Endothelial cell (in vitro differentiated cells): ENCODE data around the gene CACNB2. TPM values are rescaled to one million over a fixed set of nuclear protein-coding genes. Genes with fewer than 3 reads are reported as not detected.

Source experiments
- DNase-seq: peaks from one replicate; pipeline ENCODE4 v3.0.0; 2021; ENCODE audit warnings: low spot score
- H3K27ac Mint-ChIP-seq: one replicate; pipeline ENCODE4 v1.8.0; 2021; ENCODE audit warnings: mixed read lengths, inconsistent platforms; ENCODE audit not compliant: unreplicated experiment
- H3K27me3 Mint-ChIP-seq: one replicate; pipeline ENCODE4 v1.8.0; 2021; ENCODE audit warnings: mild to moderate bottlenecking, moderate library complexity, mixed read lengths, inconsistent platforms; ENCODE audit not compliant: unreplicated experiment
- H3K36me3 Mint-ChIP-seq: one replicate; pipeline ENCODE4 v1.8.0; 2021; ENCODE audit warnings: mild to moderate bottlenecking, low read depth, mixed read lengths, inconsistent platforms; ENCODE audit not compliant: unreplicated experiment
- H3K4me1 Mint-ChIP-seq: one replicate; pipeline ENCODE4 v1.8.0; 2021; ENCODE audit warnings: mild to moderate bottlenecking, mixed read lengths, inconsistent platforms; ENCODE audit not compliant: unreplicated experiment
- H3K4me3 Mint-ChIP-seq: one replicate; pipeline ENCODE4 v1.8.0; 2021; ENCODE audit warnings: mild to moderate bottlenecking, mixed read lengths, inconsistent platforms; ENCODE audit not compliant: unreplicated experiment
- H3K9me3 Mint-ChIP-seq: one replicate; pipeline ENCODE4 v1.8.0; 2021; ENCODE audit warnings: mixed read lengths, inconsistent platforms; ENCODE audit not compliant: unreplicated experiment
- total RNA-seq: library from RNA; stranded (reverse); fragmentation: NEBNext Ultra II Directional; extraction: Animal tissue kit (Norgen Biotek cat#: 25700); gene quantifications from one replicate; pipeline ENCODE4 v1.2.1, GENCODE V29; 2021; ENCODE audit not compliant: unreplicated experiment
- TF ChIP-seq, protein P1 (sequence below): fragments of 200-600 bp; sonication (generic); IDR thresholded peaks from one replicate; pipeline ENCODE4 v1.5.0; 2021; ENCODE audit warnings: antibody characterized with exemption; ENCODE audit not compliant: unreplicated experiment

CACNB2 gene
- total RNA-seq, 1 donor from 2014 or later = 1.5 TPM

- Mint-ChIP-seq H3K27me3 (peaks cover 1% of the 10 kb centered on the region), H3K36me3 (no peaks in the 10 kb centered on the region), H3K4me3 (peak overlapping the region; percentile 87), H3K4me1 (peaks cover 4% of the 10 kb centered on the region), H3K9me3 (no peaks in the 10 kb centered on the region), H3K27ac (no peak overlapping the region)
- TF ChIP-seq, protein P1, sequence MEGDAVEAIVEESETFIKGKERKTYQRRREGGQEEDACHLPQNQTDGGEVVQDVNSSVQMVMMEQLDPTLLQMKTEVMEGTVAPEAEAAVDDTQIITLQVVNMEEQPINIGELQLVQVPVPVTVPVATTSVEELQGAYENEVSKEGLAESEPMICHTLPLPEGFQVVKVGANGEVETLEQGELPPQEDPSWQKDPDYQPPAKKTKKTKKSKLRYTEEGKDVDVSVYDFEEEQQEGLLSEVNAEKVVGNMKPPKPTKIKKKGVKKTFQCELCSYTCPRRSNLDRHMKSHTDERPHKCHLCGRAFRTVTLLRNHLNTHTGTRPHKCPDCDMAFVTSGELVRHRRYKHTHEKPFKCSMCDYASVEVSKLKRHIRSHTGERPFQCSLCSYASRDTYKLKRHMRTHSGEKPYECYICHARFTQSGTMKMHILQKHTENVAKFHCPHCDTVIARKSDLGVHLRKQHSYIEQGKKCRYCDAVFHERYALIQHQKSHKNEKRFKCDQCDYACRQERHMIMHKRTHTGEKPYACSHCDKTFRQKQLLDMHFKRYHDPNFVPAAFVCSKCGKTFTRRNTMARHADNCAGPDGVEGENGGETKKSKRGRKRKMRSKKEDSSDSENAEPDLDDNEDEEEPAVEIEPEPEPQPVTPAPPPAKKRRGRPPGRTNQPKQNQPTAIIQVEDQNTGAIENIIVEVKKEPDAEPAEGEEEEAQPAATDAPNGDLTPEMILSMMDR = no peak
- peak; percentile 22 for DNase-seq
Measured at GRCh38 chr10:18400906-18401245, 260.7 kb downstream of the CACNB2 start.

- no peaks in the 10 kb centered on the region for H3K9me3 Mint-ChIP-seq
- TF ChIP-seq, protein P1 = no peak
- H3K27ac Mint-ChIP-seq = no peak overlapping the region
- peak overlapping the region; percentile 87 for H3K4me3 Mint-ChIP-seq
- no peaks in the 10 kb centered on the region for H3K36me3 Mint-ChIP-seq
- DNase-seq = no peak
- peaks cover under 1% of the 10 kb centered on the region for H3K27me3 Mint-ChIP-seq
- peaks cover 4% of the 10 kb centered on the region for H3K4me1 Mint-ChIP-seq
Measured at GRCh38 chr10:18401416-18402195, 261.4 kb downstream of the CACNB2 start.

GRCh38 chr10:18402853-18403252, 262.6 kb downstream of the CACNB2 start:
- no peaks in the 10 kb centered on the region for H3K9me3 Mint-ChIP-seq
- H3K36me3 Mint-ChIP-seq = no peaks in the 10 kb centered on the region
- DNase-seq = no peak
- peaks cover 4% of the 10 kb centered on the region for H3K4me1 Mint-ChIP-seq
- TF ChIP-seq, protein P1 = no peak
- H3K27me3 Mint-ChIP-seq = peaks cover 2% of the 10 kb centered on the region
- no peak overlapping the region for H3K27ac Mint-ChIP-seq
- no peak overlapping the region for H3K4me3 Mint-ChIP-seq

GRCh38 chr10:18404530-18404929, 264.3 kb downstream of the CACNB2 start:
- TF ChIP-seq, protein P1 = no peak
- no peak overlapping the region for H3K27ac Mint-ChIP-seq
- no peak for DNase-seq
- H3K4me3 Mint-ChIP-seq = no peak overlapping the region
- H3K27me3 Mint-ChIP-seq = peaks cover 4% of the 10 kb centered on the region
- H3K9me3 Mint-ChIP-seq = no peaks in the 10 kb centered on the region
- H3K4me1 Mint-ChIP-seq = peaks cover 4% of the 10 kb centered on the region
- H3K36me3 Mint-ChIP-seq = no peaks in the 10 kb centered on the region

DNA sequence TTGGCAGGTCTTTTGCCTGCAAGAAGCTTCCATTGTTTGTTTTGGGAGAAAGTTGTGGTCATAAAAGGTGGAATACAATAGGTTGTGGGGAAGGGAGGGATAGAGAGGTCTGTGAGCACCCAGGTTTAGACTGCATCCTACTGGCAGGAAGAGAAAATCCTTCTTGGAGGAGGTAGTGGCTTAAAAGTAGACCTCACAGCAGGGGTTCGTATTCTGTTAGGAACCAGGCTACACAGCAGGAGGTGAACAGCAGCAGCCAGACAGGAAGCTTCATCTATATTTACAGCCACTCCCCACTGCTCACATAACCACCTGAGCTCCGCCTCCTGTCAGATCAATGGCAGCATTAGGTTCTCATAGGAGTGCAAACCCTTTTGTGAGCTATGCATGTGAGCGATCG, 265.9 kb downstream of the CACNB2 start:
- peaks cover 4% of the 10 kb centered on the region for H3K27me3 Mint-ChIP-seq
- H3K4me1 Mint-ChIP-seq = peaks cover under 1% of the 10 kb centered on the region
- DNase-seq = no peak
- no peak overlapping the region for H3K27ac Mint-ChIP-seq
- H3K36me3 Mint-ChIP-seq = no peaks in the 10 kb centered on the region
- TF ChIP-seq, protein P1 = no peak
- no peak overlapping the region for H3K4me3 Mint-ChIP-seq
- no peaks in the 10 kb centered on the region for H3K9me3 Mint-ChIP-seq
